Hepatocyte (in vitro differentiated cells): ENCODE results near the gene PAH. TPM values are rescaled to one million over a fixed set of nuclear protein-coding genes. Genes with fewer than 3 reads are reported as not detected.
"Not testable (repeated sequence)": the region's sequence is repeated elsewhere in the genome, so short reads cannot be mapped to it uniquely, and the experiment has no call there.

ENCODE experiments used
- DNase-seq: peaks from one replicate; pipeline ENCODE4 v3.0.0-alpha.2; 2016; ENCODE audit warnings: low spot score
- H2AFZ ChIP-seq: fragments of 200-600 bp; sonication (generic); 2 replicates; pipeline ENCODE4 v1.6.0; 2016; ENCODE audit warnings: antibody characterized with exemption, mild to moderate bottlenecking
- H3K27ac ChIP-seq: fragments of 200-600 bp; sonication (generic); 2 replicates; pipeline ENCODE4 v1.5.1; 2016; ENCODE audit warnings: mild to moderate bottlenecking
- H3K27me3 ChIP-seq: fragments of 200-600 bp; sonication (generic); 2 replicates; pipeline ENCODE4 v1.6.1; 2016
- H3K36me3 ChIP-seq: fragments of 200-600 bp; sonication (generic); replicated peaks from 2 replicates; pipeline ENCODE4 v1.5.1; 2016; ENCODE audit warnings: low read depth; ENCODE audit not compliant: insufficient read depth
- H3K4me1 ChIP-seq: fragments of 200-600 bp; sonication (generic); 2 replicates; pipeline ENCODE4 v1.5.1; 2016; ENCODE audit warnings: mild to moderate bottlenecking, moderate library complexity; ENCODE audit not compliant: insufficient read depth
- H3K4me2 ChIP-seq: fragments of 200-600 bp; sonication (generic); 2 replicates; pipeline ENCODE4 v1.6.0; 2016
- H3K4me3 ChIP-seq: fragments of 200-600 bp; sonication (generic); 2 replicates; pipeline ENCODE4 v1.5.1; 2016; ENCODE audit warnings: mild to moderate bottlenecking
- H3K79me2 ChIP-seq: fragments of 200-600 bp; sonication (generic); 2 replicates; pipeline ENCODE4 v1.6.0; 2017; ENCODE audit warnings: mild to moderate bottlenecking
- H3K9me2 ChIP-seq: fragments of 200-600 bp; sonication (generic); replicated peaks from 2 replicates; pipeline ENCODE4 v1.6.0; 2017; ENCODE audit warnings: mild to moderate bottlenecking; ENCODE audit not compliant: insufficient read depth
- H3K9me3 ChIP-seq: fragments of 200-600 bp; sonication (generic); 2 replicates; pipeline ENCODE4 v1.5.1; 2016; ENCODE audit warnings: low read depth, mild to moderate bottlenecking
- H4K20me1 ChIP-seq: fragments of 200-600 bp; sonication (generic); 2 replicates; pipeline ENCODE4 v1.6.0; 2016; ENCODE audit warnings: mild to moderate bottlenecking; ENCODE audit not compliant: insufficient read depth, poor library complexity, severe bottlenecking
- EZH2 ChIP-seq: fragments of 200-600 bp; sonication (generic); IDR thresholded peaks from 2 replicates; pipeline ENCODE4 v1.6.1; 2016; ENCODE audit warnings: antibody characterized with exemption, mild to moderate bottlenecking, borderline replicate concordance
- EZH2phosphoT487 ChIP-seq: fragments of 200-600 bp; sonication (generic); IDR thresholded peaks from one replicate; pipeline ENCODE4 v1.6.1; 2018; ENCODE audit warnings: antibody characterized with exemption, mild to moderate bottlenecking, low read depth, moderate library complexity; ENCODE audit not compliant: unreplicated experiment, severe bottlenecking
- WGBS: methylation state at CpG from one replicate; pipeline ENCODE4 v1.1.6; 2016; ENCODE audit warnings: low lambda C conversion rate; ENCODE audit errors: missing lambda C conversion rate; 5-methylcytosine and 5-hydroxymethylcytosine counted together
- polyA plus RNA-seq: library from polyadenylated mRNA; unstranded; fragments of >200 nt; fragmentation: Nextera tagmentation; extraction: Ambion mirVana; gene quantifications from 2 replicates; pipeline ENCODE4 v1.2.1, GENCODE V29; 2016
- total RNA-seq: library from RNA; depleted of rRNA; stranded (reverse); fragments of >200 nt; gene quantifications from 2 replicates; pipeline ENCODE4 v1.2.3, GENCODE V29; 2014
- TF ChIP-seq, protein P1 (sequence below): fragments of 200-600 bp; sonication (generic); IDR thresholded peaks from 2 replicates; pipeline ENCODE4 v1.5.1; 2016; ENCODE audit warnings: antibody characterized with exemption, mild to moderate bottlenecking; ENCODE audit not compliant: poor library complexity

Gene PAH
- total and polyA plus RNA-seq, 2 experiments from 2014 or later = 76.1 to 203 TPM

DNA sequence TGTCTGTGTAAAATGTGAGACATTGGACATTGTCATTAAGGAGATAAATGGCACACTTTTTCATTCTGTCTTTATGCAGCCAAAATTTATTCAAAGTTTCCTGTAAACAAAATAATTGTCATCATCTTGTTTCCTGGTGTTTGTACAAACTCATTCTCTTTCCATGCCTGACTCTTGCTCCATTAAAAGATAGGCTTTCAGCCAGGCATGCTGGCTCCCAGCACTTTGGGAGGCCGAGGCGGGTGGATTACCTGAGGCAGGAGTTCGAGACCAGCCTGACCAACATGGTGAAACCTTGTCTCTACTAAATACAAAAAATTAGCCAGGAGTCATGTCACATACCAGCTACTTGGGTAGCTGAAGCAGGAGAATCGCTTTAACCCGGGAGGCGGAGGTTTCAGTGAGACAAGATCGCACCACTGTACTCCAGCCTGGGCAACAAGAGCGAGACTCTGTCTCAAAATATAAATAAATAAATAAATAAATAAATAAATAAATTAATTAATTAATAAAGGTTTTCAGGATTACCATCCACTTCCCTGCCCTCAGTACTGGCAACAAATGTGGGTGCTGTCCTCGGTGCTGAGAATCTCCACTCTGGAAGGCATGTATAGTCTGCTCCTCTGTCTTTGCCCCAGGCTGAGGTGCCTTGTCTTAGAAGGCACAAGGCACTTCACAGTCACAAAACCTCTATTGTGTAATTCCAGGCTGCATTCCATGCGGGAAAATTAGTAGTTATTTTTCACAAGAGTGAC is 83.2 kb downstream of the PAH start:
- Histone ChIP-seq H3K4me2 (no peak overlapping the region), H3K27ac (no peak overlapping the region), H3K9me3 (no peaks in the 10 kb centered on the region), H3K4me1 (no peaks in the 10 kb centered on the region), H2AFZ (no peak overlapping the region), H4K20me1 (no peaks in the 10 kb centered on the region), H3K9me2 (no peaks in the 10 kb centered on the region), H3K27me3 (no peaks in the 10 kb centered on the region), H3K36me3 (no peaks in the 10 kb centered on the region), H3K4me3 (no peak overlapping the region), H3K79me2 (no peaks in the 10 kb centered on the region)
- peak; percentile 52 for DNase-seq
- TF ChIP-seq, protein P1, sequence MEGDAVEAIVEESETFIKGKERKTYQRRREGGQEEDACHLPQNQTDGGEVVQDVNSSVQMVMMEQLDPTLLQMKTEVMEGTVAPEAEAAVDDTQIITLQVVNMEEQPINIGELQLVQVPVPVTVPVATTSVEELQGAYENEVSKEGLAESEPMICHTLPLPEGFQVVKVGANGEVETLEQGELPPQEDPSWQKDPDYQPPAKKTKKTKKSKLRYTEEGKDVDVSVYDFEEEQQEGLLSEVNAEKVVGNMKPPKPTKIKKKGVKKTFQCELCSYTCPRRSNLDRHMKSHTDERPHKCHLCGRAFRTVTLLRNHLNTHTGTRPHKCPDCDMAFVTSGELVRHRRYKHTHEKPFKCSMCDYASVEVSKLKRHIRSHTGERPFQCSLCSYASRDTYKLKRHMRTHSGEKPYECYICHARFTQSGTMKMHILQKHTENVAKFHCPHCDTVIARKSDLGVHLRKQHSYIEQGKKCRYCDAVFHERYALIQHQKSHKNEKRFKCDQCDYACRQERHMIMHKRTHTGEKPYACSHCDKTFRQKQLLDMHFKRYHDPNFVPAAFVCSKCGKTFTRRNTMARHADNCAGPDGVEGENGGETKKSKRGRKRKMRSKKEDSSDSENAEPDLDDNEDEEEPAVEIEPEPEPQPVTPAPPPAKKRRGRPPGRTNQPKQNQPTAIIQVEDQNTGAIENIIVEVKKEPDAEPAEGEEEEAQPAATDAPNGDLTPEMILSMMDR = no peak
- TF ChIP-seq EZH2phosphoT487 (no peak), EZH2 (no peak)
- WGBS = 79% methylated on average over 10 of the region's 10 CpGs

DNA sequence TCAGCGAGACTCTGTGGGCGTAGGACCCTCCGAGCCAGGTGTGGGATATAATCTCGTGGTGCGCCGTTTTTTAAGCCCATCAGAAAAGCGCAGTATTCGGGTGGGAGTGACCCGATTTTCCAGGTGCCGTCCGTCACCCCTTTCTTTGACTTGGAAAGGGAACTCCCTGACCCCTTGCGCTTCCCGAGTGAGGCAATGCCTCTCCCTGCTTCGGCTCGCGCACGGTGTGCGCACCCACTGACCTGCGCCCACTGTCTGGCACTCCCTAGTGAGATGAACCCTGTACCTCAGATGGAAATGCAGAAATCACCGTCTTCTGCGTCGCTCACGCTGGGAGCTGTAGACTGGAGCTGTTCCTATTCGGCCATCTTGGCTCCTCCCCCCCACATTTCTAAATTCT is 84.2 kb downstream of the PAH start:
- H3K4me1 ChIP-seq, H3K36me3 ChIP-seq, H3K9me2 ChIP-seq, H3K27ac ChIP-seq, H3K4me3 ChIP-seq, H2AFZ ChIP-seq, H3K9me3 ChIP-seq, H3K4me2 ChIP-seq, H4K20me1 ChIP-seq, DNase-seq, H3K79me2 ChIP-seq, H3K27me3 ChIP-seq: not testable (repeated sequence)
- WGBS = 65% methylated on average over 24 of the region's 24 CpGs

DNA sequence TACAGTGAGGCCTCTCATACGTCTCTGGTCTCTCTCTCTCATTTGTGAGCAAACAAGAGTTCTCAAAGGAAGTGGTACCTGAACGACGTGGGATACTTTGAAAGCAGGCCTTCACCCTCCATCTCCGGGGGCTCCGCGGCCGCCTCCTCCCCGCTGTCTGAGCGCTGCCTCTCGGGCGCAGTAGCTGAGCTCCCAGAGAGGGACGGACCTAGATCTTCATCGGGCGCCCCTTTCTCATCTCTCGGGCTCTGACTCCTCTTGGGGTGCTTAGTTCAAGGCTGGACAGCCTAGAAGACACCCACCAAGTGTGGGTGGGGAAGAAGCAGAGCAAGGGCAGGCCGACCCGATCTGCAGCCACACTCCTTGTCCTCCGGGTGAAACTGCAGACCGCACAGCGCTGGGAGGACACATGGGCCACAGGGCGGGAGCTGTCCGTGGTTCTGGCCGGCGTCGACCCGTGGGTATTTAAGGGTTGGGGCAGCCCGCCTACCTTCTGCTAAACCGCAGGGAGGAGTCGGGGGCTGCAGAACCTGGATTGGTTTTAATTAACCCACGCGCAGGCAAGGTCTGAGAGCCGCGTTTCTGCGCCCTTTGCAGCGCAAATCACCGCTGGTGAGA is 92.7 kb downstream of the PAH start:
- H3K9me3 ChIP-seq = no peaks in the 10 kb centered on the region
- H3K27ac ChIP-seq = no peak overlapping the region
- H3K79me2 ChIP-seq = no peaks in the 10 kb centered on the region
- TF ChIP-seq, protein P1 = no peak
- TF ChIP-seq EZH2 (no peak), EZH2phosphoT487 (no peak)
- H3K9me2 ChIP-seq = no peaks in the 10 kb centered on the region
- no peaks in the 10 kb centered on the region for H3K4me1 ChIP-seq
- peaks cover 52% of the 10 kb centered on the region for H3K27me3 ChIP-seq
- peak; percentile 83 for DNase-seq
- no peak overlapping the region for H2AFZ ChIP-seq
- H4K20me1 ChIP-seq = no peaks in the 10 kb centered on the region
- peak overlapping the region; percentile 68 for H3K4me2 ChIP-seq
- 11% methylated on average over 36 of the region's 36 CpGs for WGBS
- H3K4me3 ChIP-seq = no peak overlapping the region
- no peaks in the 10 kb centered on the region for H3K36me3 ChIP-seq

DNA sequence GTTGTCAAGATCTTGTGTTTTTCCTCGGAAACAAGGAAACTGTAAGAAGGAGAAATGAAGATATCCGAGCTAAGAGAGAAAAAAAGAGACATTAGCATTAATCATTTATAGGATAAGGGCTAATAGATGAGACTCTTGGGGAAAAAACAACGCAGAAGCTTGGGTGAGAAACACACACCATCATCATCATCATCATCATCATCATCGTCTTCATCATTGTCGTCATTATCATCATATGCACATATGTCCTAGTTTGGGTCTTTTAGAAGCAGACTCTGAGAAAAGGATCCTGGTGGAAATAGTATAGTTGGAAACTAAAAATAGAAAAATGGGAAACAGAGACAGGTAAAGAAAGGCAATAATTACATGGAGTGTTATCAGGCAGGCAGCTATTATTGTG is 95.9 kb downstream of the PAH start:
- 89% methylated on average over 5 of the region's 5 CpGs for WGBS
- Histone ChIP-seq H3K36me3 (no peaks in the 10 kb centered on the region), H3K9me3 (no peaks in the 10 kb centered on the region), H2AFZ (no peak overlapping the region), H3K27me3 (peaks cover 54% of the 10 kb centered on the region), H3K4me1 (no peaks in the 10 kb centered on the region), H3K9me2 (no peaks in the 10 kb centered on the region), H4K20me1 (no peaks in the 10 kb centered on the region), H3K79me2 (no peaks in the 10 kb centered on the region), H3K4me2 (no peak overlapping the region), H3K27ac (no peak overlapping the region), H3K4me3 (no peak overlapping the region)
- TF ChIP-seq EZH2 (no peak), EZH2phosphoT487 (no peak)
- TF ChIP-seq, protein P1 = no peak
- DNase-seq = no peak
